ENCODE measurements around the gene GDPD5.
"Not testable (repeated sequence)": the region's sequence is repeated elsewhere in the genome, so short reads cannot be mapped to it uniquely, and the experiment has no call there.

The GDPD5 gene

DNA sequence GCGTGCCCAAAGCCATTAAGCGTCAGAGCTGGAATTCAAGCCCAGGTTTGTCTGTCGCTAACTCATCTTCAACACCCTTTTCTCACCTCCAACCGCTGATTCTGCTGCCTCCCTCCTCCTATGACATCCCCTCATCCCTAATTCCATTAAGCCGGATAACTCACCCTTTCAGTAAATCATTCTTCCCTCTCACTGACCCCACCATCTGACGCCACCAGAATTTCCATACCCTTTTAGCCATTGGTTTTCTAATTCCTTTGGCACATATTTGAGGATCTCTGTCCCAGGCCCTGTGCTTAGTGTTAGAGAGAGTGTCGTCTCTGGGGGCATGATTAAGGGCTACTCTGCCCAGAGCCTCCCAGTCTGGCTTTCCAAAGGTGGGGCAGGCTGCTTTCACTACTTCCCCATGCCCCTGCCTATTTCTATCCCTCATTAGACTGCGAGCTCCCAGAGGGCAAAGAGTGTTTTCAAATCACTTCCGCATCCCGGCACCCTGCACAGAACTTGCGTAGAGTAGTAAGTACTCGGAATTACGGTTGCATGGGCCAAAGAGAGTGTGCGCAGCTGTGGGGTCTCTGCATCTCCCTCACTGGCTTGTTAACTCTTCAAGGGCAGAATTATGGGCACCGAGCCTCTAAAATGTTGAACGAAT, 96.6 kb downstream of the GDPD5 start:
- DNase-seq: no peak

DNA sequence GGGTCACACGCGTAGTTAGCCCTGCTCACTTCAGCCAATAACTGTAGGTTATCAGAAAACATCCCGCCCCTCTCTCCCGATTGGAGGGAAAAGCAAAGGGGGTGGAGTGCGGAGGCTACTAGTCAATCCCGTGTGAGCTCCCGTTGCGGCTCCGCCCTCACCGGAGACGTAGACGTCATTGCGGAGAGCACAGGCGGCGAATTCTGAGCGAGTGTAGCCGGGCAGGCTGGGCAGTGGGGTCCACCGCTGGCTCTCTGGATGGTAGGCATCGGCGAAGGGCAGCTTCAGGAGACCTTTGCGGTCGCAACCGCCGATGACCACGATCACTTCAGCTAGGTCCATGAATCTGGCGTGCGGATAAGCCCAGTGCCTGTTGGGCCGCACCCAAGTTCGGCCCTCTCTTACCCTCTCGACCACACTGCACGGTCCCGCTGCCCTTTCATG, 97.4 kb downstream of the GDPD5 start:
- peak; percentile 65 for DNase-seq

DNA sequence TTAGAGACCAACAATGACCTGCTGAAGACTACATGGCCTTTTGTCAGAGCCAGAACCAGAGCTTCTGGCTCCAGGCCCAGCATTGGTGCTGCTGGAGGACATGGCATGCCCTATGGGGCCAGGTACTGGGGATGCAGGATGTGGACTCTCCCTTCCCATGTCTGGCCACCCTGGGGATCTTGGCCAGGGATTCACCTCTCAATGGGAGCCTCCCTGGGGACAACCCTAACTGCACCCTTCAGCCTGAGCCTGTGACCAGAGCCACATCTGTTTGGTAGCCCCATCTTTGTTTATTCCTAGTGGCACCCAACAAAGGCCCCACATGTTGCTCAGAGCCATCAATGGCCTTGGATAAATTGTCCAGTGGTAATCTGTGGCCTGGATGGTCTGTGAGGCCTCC, 98.6 kb downstream of the GDPD5 start:
- no peak for DNase-seq

DNA sequence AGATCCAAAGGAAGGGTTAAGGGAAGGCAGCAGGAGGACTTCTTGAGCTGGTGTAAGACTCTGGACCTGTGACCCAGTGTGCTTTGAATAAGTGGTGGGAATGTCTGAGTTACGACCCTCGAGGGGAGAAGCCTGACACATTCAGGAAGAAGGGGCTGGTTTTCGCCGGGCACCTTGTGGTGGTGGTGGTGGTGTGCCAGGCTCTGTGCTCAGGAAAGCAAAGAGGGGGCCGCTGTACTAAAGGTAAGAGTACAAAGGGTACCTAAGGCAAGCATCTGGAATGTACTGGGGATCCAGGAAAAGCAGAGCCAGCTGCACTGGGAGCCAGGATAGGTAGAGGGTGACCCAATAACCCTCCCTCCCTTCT, 99.0 kb downstream of the GDPD5 start:
- no peak for DNase-seq

DNA sequence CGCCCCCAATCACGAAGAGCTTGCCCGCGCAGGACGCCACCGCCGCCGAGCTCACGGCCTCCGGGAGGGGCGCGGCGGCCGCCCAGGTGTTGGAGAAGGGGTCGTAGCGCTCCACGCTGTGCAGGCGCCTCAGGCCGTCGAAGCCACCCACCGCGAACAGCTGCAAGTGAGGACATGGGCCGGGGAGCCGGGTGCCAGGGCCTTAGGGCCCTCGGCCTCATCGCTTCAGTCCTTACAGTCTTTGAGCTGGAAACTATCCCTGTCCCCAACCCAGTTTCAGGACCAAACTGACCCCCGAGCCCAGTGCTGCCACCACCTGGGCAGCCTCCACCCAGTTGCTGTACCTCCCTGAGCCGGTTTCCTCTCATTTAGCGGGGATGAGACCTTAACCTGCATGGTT, 100.3 kb downstream of the GDPD5 start:
- DNase-seq: no peak

DNA sequence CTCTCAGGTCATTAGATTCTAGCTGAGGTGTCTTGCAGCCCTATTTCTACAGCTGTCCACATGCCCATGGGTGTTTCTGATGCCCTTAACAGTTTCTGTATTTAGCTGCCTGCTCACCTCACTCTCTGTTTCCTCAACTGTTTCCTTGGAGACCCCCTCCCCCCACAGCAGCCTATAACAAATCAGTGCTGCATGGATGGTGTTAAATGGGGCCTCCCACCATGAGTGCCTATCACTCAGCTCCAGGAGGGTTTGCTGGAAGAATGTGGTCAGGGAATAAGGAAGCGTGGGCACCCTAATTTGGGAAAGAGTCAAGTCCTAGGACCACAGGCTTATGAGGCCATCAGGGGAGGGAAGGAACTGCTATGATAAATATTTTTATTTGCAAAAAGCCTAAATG, 101.3 kb downstream of the GDPD5 start:
- no peak for DNase-seq

DNA sequence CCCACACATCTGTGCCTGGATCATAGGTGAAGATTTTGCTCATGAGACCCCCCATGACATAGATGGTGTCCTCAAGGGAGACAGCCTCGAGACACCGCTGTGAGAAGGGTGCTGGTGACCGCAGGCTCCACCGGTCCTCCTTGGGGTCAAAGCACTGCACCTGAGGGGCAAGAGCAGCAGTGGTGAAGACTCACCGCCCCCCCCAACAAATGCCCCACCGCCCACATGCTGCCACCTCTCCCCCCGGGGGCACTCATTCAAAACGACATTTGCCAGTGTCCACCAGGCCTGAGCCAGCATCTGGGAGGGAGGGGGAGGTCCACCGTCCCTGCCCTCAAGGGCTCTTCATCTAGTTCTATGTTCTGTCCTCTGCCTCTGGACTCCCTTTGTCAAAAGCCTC, 102.0 kb downstream of the GDPD5 start:
- no peak for DNase-seq

DNA sequence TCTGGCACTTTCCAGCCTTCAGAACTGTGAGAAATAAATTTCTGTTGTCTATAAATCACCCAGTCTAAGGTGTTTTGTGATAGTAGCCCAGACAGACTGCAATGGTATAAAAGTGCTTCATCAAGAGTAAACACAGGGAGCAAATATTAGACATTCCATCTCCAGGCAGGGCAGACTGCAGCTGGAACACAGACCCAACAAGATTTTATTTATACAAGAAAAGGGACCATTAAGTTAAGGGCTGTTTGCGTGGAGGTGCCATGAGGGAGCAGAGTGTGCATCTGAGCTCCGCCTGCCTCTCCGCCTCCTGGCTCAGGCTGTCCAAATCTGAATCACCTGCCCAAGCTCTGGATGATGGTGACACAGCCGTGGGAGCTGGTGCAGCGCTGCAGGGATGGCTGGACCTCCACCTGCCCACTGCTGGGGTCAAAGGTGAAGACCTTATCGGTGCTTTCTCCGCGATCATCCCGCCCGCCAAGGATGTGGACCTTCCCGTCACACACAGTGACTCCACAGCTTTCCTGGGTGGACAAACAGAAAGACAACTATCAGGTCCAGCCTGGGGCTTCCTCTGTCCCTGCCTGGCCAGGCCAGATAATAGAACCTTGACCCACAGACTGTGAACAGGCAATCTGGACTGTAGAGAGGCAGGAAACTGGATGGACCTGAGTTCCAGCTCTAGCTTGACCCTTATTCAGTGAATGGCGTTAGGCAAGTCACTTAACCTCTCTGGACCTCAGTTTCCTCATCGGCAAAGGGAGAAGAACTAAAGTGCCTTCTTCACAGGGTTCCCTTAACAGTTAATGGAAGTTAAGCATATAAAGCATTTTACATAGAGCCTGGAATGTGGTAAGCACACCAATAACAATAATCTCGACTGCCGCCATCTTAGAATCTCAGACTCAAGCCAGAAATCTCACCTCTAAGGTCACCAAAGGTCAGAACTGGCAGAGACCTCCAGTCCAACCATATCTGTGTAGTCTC, 103.2 kb downstream of the GDPD5 start:
- no peak for DNase-seq

DNA sequence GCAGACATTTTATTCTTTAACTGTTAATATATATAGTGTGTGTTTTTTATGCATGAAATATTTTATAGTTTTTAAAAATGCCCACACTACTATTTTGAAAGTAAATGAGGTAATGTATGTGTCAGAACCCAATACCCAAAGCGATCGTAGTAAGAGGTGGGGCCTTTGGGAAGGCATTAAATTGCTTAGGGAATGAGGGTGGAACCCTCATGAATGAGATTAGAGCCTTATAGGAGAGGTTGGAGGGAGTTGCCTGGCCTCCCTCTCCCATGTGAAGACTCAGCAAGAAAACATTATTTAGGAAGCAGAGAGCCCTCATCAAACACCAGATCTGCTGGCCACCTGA, 103.9 kb downstream of the GDPD5 start:
- DNase-seq: no peak

DNA sequence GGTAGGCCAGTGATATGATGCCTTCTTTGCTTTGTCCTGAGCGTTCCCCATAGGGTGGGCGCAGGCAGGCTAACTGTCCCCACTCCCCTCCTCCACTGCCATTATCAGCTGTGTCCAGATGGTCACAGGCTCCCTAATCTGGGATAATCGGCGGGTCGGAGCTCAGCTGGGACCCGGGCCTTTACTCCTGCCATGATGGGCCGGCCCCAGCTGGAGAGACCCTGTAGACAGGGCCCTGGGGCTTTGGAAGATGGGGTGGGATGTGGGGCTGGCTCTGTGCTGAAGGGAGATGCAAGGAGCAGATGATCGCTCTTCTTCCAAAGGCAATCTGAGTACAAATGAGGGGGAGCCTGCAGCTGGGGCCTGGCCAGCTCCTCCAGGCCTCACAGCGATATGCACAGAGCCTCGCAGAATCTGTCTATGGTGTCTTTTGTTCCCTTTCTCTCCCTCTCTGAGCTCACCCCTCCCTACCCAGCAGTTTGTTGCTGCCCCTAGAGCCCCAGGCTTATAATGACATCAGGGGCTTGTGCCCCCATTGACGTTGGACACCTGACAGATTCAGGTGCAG, 104.6 kb downstream of the GDPD5 start:
- DNase-seq: no peak

DNA sequence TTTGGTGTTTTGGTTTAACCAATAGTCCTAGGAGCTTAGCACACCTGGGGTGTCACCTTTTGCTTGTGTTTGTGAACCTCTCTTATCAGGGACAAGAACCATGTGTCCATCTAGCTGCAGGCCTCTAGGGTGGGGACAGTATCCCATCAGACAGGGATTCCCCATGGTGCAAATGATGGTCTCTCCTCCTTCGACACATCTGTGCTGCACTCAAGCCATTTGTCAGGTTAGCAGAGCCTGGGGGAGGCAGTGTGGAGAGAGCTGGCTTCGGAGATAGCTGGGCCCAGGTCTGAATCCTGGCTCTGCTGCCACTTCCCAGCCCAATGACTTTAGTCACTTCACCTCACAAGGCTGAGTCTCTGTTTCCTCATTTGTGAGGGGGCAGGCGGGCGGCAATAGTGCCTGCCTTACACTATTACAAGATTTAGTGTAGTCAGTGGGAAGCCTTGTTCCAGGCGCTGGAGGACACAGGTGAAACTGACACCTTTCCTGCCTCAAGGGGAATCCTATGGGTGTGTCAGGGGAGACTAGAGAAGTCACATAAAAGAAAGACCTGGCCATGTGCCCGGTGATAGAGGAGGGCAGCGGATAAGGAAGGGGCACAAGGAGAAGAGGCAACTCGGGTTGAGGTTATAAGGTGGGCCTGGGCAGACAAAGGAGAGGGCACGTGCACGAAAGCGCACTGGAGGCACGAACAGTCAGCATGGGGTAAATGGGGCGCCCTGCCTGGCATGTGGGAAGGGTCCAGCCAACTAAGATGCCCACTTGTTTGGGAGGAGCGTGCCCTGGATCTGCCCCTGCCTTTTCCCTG, 105.3 kb downstream of the GDPD5 start:
- no peak for DNase-seq

DNA sequence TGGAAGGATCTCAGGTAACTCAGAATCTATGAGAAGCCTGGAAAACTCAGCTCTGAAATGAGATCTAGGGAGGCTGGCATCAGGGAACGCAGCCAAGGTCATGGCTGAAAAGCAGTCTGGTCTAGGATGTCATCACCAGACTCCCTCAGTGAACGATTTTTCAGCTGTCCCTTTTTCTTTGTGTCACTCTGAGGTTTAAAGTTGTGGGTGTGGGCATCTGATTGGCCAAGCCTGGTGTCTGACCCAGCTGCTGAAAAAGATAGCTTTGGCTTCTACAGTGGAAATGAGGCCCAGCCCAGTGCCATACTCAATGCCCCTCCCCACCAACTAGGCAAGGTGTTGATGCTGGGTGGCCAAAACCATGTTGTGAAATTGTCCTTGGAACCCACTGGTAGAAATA, 111.9 kb downstream of the GDPD5 start:
- no peak for DNase-seq

DNA sequence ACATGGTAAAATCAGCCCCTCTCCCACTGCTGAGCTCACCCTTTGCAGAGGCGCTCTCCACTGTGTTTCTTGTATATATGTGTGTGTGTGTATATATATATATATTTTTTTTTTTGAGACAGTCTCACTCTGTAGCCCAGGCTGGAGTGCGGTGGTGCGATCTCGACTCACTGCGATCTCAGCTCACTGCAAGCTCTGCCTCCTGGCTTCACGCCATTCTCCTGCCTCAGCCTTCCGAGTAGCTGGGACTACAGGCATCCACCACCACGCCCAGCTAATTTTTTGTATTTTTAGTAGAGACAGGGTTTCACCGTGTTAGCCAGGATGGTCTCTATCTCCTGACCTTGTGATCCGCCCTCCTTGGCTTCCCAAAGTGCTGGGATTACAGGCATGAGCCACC, 112.6 kb downstream of the GDPD5 start:
- not testable (repeated sequence) for DNase-seq

DNA sequence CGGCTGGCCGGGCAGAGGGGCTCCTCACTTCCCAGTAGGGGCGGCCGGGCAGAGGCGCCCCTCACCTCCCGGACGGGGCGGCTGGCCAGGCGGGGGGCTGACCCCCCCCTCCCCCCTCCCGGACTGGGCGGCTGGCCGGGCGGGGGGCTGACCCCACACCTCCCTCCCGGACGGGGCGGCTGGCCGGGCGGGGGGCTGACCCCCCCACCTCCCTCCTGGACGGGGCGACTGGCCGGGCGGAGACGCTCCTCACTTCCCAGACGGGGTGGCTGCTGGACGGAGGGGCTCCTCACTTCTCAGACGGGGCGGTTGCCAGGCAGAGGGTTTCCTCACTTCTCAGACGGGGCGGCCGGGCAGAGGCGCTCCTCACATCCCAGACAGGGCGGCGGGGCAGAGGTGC, 115.8 kb downstream of the GDPD5 start:
- not testable (repeated sequence) for DNase-seq

DNA sequence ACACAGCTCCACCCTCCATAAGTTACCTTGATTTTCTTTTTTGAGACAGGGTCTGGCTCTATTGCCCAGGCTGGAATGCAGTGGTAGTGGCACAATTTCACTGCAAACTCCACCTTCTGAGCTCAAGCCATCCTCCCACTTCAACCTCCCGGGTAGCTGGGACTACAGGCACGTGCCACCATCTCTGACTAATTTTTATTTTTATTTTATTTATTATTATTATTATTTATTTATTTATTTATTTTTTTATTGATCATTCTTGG, 116.9 kb downstream of the GDPD5 start:
- DNase-seq: no peak

DNA sequence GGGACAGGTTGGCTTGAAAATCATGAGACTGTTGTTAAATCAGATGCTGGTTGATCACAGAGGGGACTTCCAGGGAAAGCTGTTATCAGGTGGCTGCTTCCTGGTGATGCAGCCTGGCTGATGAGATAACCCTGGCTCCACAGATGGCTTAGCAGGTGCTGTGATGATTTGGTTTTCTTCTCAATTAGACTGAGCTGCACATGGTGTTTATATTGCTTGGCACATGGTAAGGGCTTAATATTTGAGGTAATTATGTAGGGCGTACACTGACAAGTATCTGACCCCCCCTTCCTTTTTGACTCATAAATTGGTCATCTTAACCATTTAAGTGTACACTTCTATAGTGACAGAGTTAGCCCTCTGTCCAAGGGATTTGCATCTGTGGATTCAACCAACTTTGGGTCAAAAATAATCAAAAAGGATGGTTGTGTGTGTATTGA, 119.4 kb downstream of the GDPD5 start:
- DNase-seq: no peak

DNA sequence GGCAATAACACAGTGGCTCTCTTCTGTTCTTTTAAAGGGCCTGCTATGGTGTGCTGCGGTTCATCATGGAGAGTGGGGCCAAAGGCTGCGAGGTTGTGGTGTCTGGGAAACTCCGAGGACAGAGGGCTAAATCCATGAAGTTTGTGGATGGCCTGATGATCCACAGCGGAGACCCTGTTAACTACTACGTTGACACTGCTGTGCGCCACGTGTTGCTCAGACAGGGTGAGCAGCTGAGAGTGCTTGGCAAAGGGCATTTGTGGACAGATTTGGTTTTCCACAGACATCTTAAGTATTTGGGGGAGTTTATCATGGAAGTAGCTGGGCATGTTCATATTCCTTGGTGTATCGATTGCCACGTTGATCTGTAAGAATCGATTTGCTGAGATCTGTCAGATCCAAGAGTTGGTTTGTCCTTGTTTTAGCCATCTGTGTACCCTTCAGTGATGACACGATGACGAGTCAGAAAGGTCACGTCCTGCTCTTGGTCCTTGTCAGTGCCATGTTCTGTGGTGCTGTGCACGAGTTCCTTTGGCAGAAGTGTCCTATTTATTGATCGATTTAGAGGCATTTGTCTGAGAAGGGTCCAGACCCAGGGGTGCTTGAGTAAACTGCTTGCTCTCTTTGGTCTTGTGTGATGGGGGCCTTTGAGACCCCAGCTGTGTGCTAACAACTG, 121.6 kb downstream of the GDPD5 start:
- DNase-seq: no peak

DNA sequence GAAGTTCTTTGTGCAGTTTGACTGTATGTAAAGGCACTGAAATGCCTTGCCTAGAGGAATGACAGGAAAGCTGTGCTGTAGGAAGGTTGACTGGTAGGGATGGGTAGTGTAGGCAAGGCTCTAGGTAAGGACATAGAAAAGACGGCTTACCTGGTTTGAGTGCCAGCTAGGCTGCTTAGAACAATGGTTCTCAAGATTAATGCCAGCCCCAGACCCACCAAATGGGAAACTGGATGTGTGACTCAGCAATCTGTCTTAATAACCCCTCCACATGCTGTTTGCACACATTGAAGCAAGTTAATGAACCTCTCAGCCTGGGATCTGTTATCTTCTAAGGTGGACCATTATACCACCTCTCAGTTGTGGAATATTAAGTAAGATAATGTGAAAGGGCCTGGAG, 122.7 kb downstream of the GDPD5 start:
- no peak for DNase-seq

DNA sequence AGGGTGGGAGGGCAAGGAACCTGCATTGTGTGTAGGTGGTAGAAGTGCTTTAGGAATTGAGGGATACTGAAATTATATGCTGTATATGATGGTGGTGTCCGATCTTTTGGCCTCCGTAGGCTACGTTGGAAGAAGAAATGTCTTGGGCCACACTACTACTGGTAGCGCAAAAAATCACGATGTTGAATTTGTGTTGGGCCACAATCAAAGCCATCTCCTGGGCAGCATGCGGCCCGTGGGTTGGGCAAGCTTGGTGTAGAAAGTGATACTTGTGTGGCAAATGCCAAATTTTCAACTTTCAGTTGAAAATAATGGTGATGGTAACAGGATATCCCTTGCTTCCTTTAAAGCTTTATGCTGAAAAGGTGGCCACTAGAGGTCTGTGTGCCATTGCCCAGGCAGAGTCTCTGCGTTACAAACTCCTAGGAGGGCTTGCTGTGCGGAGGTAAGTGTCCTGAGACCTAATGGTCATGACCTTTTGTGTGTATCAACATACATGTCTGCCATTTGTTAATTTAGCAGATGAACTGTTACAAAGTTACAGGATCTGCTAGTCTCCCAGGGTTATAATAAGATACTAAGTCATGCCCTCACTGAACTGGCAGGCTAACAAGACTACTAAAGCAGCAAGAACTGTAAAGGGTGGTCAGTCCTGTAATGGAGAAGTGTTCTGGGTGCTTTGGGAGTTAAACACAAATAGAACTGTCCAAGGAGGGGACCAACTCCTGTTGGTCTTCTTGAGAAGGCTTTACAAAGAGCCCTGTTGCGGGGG, 123.6 kb downstream of the GDPD5 start:
- DNase-seq: no peak

DNA sequence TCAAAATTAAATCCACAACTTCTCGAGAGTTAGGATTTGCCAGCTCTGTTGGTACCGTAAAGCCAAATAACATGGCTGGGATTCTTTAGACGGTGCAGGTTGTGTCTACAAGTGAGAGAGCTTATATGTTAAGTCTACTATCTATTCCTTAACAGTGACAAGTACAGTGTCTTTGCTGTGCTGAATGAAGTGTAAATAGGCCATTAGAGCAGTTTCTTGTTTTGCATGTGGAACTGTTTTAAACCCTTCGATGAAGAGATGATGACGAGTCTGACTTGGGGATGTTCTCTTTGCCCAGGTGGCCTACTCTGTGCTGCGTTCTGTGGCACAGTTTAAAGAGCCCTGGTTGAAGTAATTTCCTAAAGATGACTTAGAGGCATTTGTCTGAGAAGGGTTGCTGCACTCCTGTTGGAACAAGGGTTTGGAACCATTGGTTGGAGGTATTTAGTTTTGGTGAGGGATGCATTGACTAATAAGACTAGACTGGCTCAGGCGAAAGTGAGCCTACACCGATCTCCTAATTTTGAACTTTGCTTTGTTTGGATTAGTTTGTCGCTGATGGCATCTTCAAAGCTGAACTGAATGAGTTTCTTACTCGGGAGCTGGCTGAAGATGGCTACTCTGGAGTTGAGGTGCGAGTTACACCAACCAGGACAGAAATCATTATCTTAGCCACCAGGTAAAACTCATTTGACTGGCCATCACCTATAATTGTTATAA, 125.4 kb downstream of the GDPD5 start:
- peak; percentile 51 for DNase-seq
